Loucy (cell line): ENCODE results near the gene PYCR2.

Source experiments
- CTCF ChIP-seq: fragments of 200-600 bp; sonication (generic); conservative IDR thresholded peaks from 2 replicates; pipeline ENCODE4 v1.5.1; 2014; ENCODE audit warnings: mild to moderate bottlenecking, antibody characterized with exemption, low read length
- EZH2phosphoT487 ChIP-seq: fragments of 200-600 bp; IDR thresholded peaks from 2 replicates; pipeline ENCODE4 v1.6.1; 2018; ENCODE audit warnings: antibody characterized with exemption, mild to moderate bottlenecking, moderate library complexity, borderline replicate concordance

GRCh38 chr1:225918280-225918679, 5.8 kb downstream of the PYCR2 start:
- TF ChIP-seq CTCF (no peak), EZH2phosphoT487 (no peak)
